Measurements from ENCODE around the gene RBBP8NL.

Gene RBBP8NL

GRCh38 chr20:62405108-62405980, 22.0 kb downstream of the RBBP8NL start:
- peak; percentile 42 for TF ChIP-seq CTCF (IDR thresholded peaks at IDR 0.05)

- no peak for TF ChIP-seq CTCF (IDR thresholded peaks at IDR 0.05)
Measured at GRCh38 chr20:62404761-62405107, 22.6 kb downstream of the RBBP8NL start.

- TF ChIP-seq CTCF (IDR thresholded peaks at IDR 0.05) = no peak
Measured at GRCh38 chr20:62404112-62404665, 23.1 kb downstream of the RBBP8NL start.

DNA sequence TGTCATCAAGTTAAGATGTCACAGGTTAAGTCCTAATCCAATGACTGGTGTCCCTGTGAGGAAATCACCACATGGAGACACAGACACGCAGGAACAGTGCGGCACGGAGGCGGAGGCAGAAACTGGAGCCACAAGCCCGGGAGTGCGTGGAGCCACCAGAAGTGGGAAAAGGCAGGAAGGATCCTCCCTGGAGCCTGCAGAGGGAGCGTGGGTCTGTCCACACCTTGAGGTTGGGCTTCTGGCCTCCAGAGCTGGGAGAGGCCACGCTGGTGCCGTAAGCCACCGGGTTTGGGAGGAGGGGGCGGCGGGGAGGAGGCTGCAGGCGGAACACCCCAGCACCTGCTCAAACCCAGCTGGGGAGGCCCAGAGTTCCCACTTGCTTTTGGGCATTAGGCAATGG, 24.0 kb downstream of the RBBP8NL start:
- TF ChIP-seq CTCF (IDR thresholded peaks at IDR 0.05) = no peak

DNA sequence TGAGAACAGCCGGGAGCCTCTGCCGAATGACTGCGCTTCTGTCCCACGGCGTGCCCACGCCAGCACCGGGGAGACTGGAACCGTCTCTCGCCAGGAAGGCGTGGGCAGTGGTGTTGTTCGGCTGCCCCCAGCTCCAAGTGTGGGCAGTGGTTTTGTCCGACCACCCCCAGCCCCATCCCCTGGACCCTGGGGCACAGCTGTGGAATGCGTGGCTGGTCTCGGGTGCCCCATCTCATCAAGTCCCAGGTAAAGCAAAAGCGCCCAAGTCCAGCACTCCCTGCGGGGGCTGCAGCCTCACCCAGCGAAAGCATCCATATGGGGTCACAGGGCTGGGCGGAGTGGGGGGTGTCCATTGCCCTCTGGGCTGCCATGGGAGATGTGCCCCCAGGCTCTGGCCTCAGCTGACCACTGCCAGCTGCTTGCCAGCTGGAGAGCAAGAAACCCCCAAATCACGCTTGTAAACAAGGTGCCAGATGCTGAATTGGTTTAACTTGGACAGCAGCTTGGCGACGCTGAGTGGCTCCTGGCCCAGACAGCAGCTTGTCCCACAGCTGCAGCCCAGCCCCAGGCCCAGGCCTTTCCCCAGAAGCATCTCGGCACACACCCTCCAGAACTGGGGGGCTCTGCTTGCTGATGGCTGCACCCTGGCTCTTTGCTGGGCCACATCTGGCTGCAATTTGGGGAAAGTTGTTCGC, 24.7 kb downstream of the RBBP8NL start:
- TF ChIP-seq CTCF (IDR thresholded peaks at IDR 0.05) = no peak

DNA sequence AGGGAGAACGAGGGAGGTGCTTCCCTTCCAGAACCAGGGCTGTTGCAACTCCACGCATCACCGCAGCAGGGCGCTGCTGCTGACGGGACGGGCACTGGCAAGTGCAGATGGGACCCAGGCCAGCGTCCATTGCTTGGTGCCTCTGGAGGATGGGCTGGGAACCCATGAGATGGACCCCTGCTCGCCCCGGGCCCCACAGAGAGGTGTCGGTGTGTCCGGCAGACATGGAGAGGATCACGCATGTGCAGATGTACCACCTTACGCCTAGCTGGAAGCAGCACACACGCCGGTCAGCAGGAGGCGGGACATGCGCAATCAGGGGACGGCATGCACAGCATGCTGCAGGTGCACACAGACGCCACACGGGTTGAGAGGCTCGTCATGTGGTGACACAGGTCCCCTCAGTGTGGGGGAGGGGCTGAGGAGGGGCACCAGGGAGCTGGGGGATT, 26.0 kb downstream of the RBBP8NL start:
- TF ChIP-seq CTCF (IDR thresholded peaks at IDR 0.05) = no peak

GRCh38 chr20:62400541-62400940, 26.8 kb downstream of the RBBP8NL start:
- no peak for TF ChIP-seq CTCF (IDR thresholded peaks at IDR 0.05)

Measured in LNCAP (cell line).